ENCODE data around the gene ROR1.

ROR1 gene

DNA sequence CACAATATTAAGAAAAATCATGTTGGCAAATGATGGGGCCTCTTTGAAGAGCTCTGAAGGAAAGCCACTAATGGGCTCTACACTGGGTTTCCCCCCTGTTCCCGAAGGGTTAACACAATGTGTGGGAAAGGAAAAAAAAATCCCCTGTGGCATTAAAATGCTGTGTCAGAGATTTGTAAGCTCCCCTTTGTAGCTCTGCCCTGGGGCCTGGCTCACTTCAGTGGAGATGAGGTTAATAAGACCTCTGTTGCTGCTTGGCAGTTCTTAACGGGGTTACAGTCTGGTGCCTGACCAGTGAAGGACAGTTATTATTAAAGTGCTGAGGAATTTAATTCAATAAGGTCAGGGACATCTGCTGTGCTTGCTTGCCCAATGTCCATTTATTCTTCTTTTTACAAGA is 299.9 kb downstream of the ROR1 start:
- TF ChIP-seq, protein P1, sequence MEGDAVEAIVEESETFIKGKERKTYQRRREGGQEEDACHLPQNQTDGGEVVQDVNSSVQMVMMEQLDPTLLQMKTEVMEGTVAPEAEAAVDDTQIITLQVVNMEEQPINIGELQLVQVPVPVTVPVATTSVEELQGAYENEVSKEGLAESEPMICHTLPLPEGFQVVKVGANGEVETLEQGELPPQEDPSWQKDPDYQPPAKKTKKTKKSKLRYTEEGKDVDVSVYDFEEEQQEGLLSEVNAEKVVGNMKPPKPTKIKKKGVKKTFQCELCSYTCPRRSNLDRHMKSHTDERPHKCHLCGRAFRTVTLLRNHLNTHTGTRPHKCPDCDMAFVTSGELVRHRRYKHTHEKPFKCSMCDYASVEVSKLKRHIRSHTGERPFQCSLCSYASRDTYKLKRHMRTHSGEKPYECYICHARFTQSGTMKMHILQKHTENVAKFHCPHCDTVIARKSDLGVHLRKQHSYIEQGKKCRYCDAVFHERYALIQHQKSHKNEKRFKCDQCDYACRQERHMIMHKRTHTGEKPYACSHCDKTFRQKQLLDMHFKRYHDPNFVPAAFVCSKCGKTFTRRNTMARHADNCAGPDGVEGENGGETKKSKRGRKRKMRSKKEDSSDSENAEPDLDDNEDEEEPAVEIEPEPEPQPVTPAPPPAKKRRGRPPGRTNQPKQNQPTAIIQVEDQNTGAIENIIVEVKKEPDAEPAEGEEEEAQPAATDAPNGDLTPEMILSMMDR (IDR thresholded peaks at IDR 0.05; ENCODE audit: low read depth, low read length), result no peak
- DNase-seq (ENCODE audit: low read depth in 2 of 2), result peak in 1 of 2 donors; percentile 38
- H3K4me3 ChIP-seq (replicated peaks in 1 of 2; ENCODE audit: low read depth in 2 of 2, low read length in 2 of 2), result no peak overlapping the region

DNA sequence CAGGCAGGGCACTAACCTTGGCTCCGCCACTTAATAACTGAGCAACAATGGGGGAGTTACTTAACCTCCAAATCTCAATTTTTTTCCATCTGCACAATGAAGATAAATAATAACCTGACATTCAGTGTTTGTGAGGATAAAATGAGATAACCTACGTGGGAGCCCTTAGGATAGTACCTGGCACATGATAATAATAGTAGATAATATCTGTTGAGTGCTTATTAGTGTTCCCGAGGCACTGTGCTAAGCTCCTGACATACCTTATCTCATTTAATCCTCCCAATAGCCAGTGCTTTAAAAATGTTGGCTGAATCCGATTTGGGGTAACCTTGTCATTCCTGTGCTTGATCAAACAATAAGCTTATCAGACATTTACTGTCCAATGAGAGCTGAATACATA is 300.9 kb downstream of the ROR1 start:
- no peak for DNase-seq (ENCODE audit: low read depth in 2 of 2)
- TF ChIP-seq, protein P1 (IDR thresholded peaks at IDR 0.05; ENCODE audit: low read depth, low read length), result no peak
- H3K4me3 ChIP-seq (replicated peaks in 1 of 2; ENCODE audit: low read depth in 2 of 2, low read length in 2 of 2), result no peak overlapping the region

DNA sequence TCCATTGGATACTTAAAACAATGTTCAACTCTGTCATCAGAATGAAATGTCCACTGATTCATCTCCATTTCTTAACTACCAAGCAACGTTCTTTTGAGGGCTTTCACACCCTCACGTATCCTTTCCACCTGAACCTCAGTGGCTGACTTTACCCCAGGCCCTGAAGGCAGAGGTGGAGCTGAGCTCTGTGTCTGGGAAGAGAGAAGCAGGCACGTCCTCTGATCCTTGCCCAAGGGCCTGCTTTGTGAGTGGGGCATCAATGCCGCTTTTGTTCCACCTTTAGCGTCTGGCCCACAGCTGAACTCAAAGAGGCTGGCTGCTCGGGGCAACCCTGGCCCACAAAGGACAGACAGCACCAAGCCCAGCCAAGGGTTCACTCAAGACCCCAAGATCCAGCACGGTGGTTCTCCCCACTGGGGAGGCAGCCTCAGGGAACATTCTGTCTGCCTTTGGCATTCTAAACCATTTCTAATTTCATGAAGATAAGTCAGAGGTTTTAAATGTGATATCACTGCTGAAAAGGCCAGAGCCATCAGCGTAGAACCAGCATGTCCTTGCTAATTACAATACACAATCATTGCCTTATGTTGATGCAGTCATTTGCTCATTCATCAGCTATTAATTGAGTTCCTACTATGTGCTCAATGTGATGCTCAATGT is 303.6 kb downstream of the ROR1 start:
- no peak overlapping the region for H3K4me3 ChIP-seq (replicated peaks in 1 of 2; ENCODE audit: low read depth in 2 of 2, low read length in 2 of 2)
- TF ChIP-seq, protein P1 (IDR thresholded peaks at IDR 0.05; ENCODE audit: low read depth, low read length), result no peak
- DNase-seq (ENCODE audit: low read depth in 2 of 2), result peak in 1 of 2 donors; percentile 48

DNA sequence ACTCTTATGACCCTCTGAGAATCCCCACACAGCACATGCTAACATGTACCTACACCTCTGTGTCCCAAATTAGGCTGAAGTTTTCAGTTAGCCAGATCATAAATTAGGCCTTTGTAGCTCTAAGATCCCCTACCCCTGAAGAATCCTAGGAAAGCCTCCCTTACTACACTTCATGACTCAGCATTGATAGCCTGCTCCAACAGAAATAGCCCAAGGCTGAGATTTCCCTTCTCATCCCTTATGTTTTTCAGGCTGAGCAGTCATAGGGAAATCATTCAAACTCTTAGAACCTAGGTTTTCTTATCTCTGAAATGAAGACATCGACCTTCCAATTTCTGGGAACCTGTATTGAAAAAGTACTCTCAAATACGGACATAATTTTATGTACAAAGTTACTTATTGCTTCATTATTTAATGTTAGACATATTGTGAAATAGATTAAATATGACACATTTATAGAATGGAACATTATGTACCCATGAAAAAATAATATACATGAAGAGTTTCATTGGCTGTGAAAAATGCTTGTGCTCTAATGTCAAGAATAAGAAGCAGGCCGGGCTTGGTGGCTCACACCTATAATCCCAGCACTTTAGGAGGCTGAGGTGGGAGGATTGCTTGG is 307.2 kb downstream of the ROR1 start:
- DNase-seq (ENCODE audit: low read depth in 2 of 2), result peak; percentile 29 to 43
- TF ChIP-seq, protein P1 (IDR thresholded peaks at IDR 0.05; ENCODE audit: low read depth, low read length), result no peak
- no peak overlapping the region for H3K4me3 ChIP-seq (replicated peaks in 1 of 2; ENCODE audit: low read depth in 2 of 2, low read length in 2 of 2)

DNA sequence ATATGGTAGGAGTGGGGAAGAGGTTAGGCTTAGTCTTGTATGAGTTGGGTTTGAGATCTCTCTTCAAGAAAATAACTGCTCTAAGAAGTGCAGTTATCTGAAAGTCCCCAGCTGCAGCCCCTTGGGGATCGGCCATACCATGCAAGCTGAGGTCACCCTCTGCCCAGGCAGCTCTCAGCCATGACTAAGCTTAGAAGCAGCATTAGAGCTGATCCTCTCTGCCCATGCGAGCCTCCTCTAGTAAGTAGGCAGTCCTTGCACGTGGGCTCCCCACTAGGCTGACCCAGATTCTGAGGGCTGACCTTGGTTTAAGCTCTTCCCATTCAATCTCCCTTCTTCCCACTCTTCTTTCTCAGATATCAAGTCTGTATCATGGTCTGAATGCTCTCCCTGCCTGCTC is 308.6 kb downstream of the ROR1 start:
- peak; percentile 35 to 86 for DNase-seq (ENCODE audit: low read depth in 2 of 2)
- no peak overlapping the region for H3K4me3 ChIP-seq (replicated peaks in 1 of 2; ENCODE audit: low read depth in 2 of 2, low read length in 2 of 2)
- TF ChIP-seq, protein P1 (IDR thresholded peaks at IDR 0.05; ENCODE audit: low read depth, low read length), result no peak

DNA sequence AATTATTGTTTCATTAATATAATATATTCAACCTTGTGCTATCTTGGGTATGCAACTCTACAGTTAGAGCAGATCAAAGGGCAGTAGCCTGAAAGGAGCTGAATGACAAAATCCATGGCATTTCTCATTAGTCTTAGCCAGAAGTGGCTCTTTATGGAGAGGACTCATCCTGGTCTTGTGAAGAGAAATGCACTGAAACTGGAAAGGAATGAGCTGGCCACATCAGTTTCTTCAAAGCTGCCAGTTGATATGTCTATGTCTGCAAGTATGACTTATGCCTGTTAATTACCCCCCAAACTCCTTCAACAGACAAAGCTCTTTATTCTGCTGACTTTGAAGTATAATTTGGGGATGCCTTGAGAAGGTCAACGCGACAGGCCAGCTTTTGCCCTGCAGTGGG is 310.6 kb downstream of the ROR1 start:
- no peak for DNase-seq (ENCODE audit: low read depth in 2 of 2)
- TF ChIP-seq, protein P1 (IDR thresholded peaks at IDR 0.05; ENCODE audit: low read depth, low read length), result no peak
- H3K4me3 ChIP-seq (replicated peaks in 1 of 2; ENCODE audit: low read depth in 2 of 2, low read length in 2 of 2), result no peak overlapping the region
